C4-2B (cell line): ENCODE results near the gene NHSL1.

ENCODE experiments used
- CTCF ChIP-seq: fragments of 450-650 bp; conservative IDR thresholded peaks from 2 replicates; pipeline ENCODE4 v1.5.1; 2017; ENCODE audit warnings: mild to moderate bottlenecking
- ZFX ChIP-seq: fragments of 450-650 bp; IDR thresholded peaks from 2 replicates; pipeline ENCODE4 v1.6.1; 2017

DNA sequence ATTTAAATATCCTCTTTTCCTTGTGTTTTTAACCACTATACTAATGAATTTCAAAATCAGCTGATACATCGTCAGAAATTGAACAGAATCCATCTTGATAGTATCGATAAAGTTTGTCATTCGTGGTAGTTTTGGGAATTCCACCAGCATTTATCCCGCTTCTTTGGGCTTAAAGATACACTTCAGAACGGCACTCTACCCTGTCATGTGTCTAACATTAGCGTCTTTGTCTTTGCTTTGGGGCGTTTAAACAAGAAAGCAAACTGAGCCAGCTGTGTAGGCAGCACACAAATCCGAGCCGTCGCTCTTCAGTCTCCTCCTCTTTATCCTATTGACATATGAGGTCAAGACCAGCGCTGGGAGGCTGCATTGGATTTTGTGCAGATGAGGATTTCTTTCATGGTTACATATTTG lies 27.5 kb upstream of the NHSL1 start:
- no peak for TF ChIP-seq CTCF
- TF ChIP-seq ZFX: no peak
